T-cell (primary cell): ENCODE results near the gene LTBP3. TPM values are rescaled to one million over a fixed set of nuclear protein-coding genes. Genes with fewer than 3 reads are reported as not detected.

ENCODE experiments used
- ATAC-seq, 4 experiments: fragments of 200-7000 bp in 3 of 4; fragments of 150-1000 bp in 1 of 4; cut with Tn5 transposase; replicated peaks in 1 of 4; 1 replicate in 3 of 4; 2 replicates in 1 of 4; pipeline ENCODE4 v1.10.0; 2021; ENCODE audit warnings: moderate library complexity in 3 of 4, mild to moderate bottlenecking in 2 of 4, moderate number of reproducible peaks in 1 of 4
- CTCF ChIA-PET, 2 donors: fragments of 300-600 bp; sonication (Branson Sonifier 250); formaldehyde crosslinking; loops; one replicate each; lab custom pipeline; 2022; ENCODE audit warnings: antibody characterized with exemption in 2 of 2; lab: Charles Lee
- POLR2A ChIA-PET, 2 donors: fragments of 300-600 bp; sonication (Branson Sonifier 250); formaldehyde crosslinking; loops; one replicate each; lab custom pipeline; 2022; ENCODE audit warnings: antibody characterized with exemption in 2 of 2; lab: Charles Lee
- DNase-seq, 35 experiments: peaks; one replicate each; pipeline versions ENCODE4 v3.0.0 to v3.0.0-alpha.2; 2013 to 2023
- H3K27ac ChIP-seq: one replicate; pipeline ENCODE4 v1.5.1; 2013; ENCODE audit warnings: low read length
- H3K27me3 ChIP-seq, 2 experiments: replicated peaks in 1 of 2; 1 replicate in 1 of 2; 2 replicates in 1 of 2; pipeline versions ENCODE4 v1.6.1 to v1.7.0; 2013; ENCODE audit warnings: low read length in 1 of 2, mixed read lengths in 1 of 2; ENCODE audit not compliant: control insufficient read depth in 2 of 2, insufficient read depth in 2 of 2; ENCODE audit errors: extremely low read depth in 1 of 2
- H3K36me3 ChIP-seq, 2 donors: 1 replicate in 1 of 2; 2 replicates in 1 of 2; pipeline versions ENCODE4 v1.6.1 to v1.7.0; 2013; ENCODE audit warnings: low read length in 1 of 2; ENCODE audit not compliant: control insufficient read depth in 2 of 2, insufficient read depth in 1 of 2; ENCODE audit errors: extremely low read depth in 1 of 2
- H3K4me1 ChIP-seq, 2 experiments: 1 replicate in 1 of 2; 2 replicates in 1 of 2; pipeline versions ENCODE4 v1.6.1 to v1.7.0; 2013; ENCODE audit warnings: low read length in 2 of 2, mixed read lengths in 1 of 2; ENCODE audit not compliant: insufficient read depth in 2 of 2, control insufficient read depth in 1 of 2; ENCODE audit errors: extremely low read depth in 1 of 2
- H3K4me3 ChIP-seq, 2 donors: 1 replicate in 1 of 2; 2 replicates in 1 of 2; pipeline versions ENCODE4 v1.5.1 to v1.7.0; 2013; ENCODE audit warnings: mild to moderate bottlenecking in 2 of 2, low read length in 1 of 2, moderate library complexity in 1 of 2; ENCODE audit not compliant: control insufficient read depth in 1 of 2; ENCODE audit errors: extremely low read depth in 1 of 2
- H3K9me3 ChIP-seq: 2 replicates; pipeline ENCODE4 v1.7.0; 2013
- H3K27ac Mint-ChIP-seq, 2 donors: one replicate each; pipeline ENCODE4 v1.8.0; 2020 to 2021; ENCODE audit warnings: mild to moderate bottlenecking in 2 of 2, mixed read lengths in 2 of 2
- H3K27me3 Mint-ChIP-seq, 2 donors: one replicate each; pipeline ENCODE4 v1.8.0; 2021 to 2022; ENCODE audit warnings: mixed read lengths in 2 of 2
- H3K36me3 Mint-ChIP-seq: one replicate; pipeline ENCODE4 v1.8.0; 2021; ENCODE audit warnings: mixed read lengths
- H3K4me1 Mint-ChIP-seq, 3 donors: one replicate each; pipeline ENCODE4 v1.8.0; 2020 to 2022; ENCODE audit warnings: mixed read lengths in 3 of 3, mild to moderate bottlenecking in 1 of 3
- H3K4me3 Mint-ChIP-seq, 3 donors: one replicate each; pipeline ENCODE4 v1.8.0; 2020 to 2022; ENCODE audit warnings: mild to moderate bottlenecking in 3 of 3, mixed read lengths in 3 of 3, moderate library complexity in 3 of 3
- H3K9me3 Mint-ChIP-seq, 3 donors: one replicate each; pipeline ENCODE4 v1.8.0; 2020 to 2022; ENCODE audit warnings: mixed read lengths in 3 of 3
- WGBS: methylation state at CpG from one replicate; pipeline ENCODE4 v1.1.5; 2013; ENCODE audit warnings: missing lambda C conversion rate; ENCODE audit not compliant: insufficient coverage; 5-methylcytosine and 5-hydroxymethylcytosine counted together
- total RNA-seq, 35 experiments: library from RNA in 6 of 35; stranded (reverse) in 6 of 35; fragments of 120-200 nt in 1 of 35; gene quantifications; one replicate each; pipeline versions ENCODE4 v1.2.1 to v1.2.4 and lab custom pipeline; 2013 to 2026

Gene LTBP3
- total RNA-seq, 5 donors from 2014 or later (not counting 1 experiment from before 2014, with no cell fraction given), result 200 to 364 (median 284) TPM

DNA sequence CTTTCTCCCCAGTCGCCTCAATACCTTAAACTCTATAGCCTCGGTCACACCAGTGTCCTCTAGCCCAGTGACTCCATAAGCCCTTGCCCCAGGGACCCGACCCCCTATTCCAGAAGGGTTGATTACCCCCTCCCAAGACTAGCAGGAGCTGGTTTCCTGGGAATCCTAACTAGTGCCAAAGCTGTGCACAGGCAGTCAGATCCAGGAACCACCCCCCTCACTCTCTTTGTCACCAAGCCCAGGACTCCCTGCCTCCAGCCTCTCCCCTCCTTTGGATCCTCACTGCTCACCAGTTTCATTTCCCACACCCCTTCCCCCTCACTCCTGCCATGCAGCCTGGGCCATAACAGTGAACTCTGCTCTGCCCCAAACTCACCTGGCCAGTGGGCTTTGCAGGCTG, 9.8 kb downstream of the LTBP3 start:
- H3K27ac ChIP-seq, result peak overlapping the region; percentile 34

GRCh38 chr11:65547446-65548125, 10.6 kb downstream of the LTBP3 start:
- Histone ChIP-seq H3K36me3 (peaks cover 3 to 21% of the 10 kb centered on the region in 2 donors), H3K4me3 (peak overlapping the region in 1 of 2 donors; percentile 43), H3K4me1 (peaks cover 12 to 56% of the 10 kb centered on the region in 2 experiments), H3K9me3 (no peaks in the 10 kb centered on the region), H3K27ac (peak overlapping the region; percentile 63), H3K27me3 (no peaks in the 10 kb centered on the region)
- 63% methylated on average over 45 of the region's 52 CpGs for WGBS
- DNase-seq (peak in 13 of 35 experiments; percentile 25 to 71 (median 43)), ATAC-seq (peak in 1 of 4 experiments; percentile 3)
- H3K9me3 Mint-ChIP-seq, result no peaks in the 10 kb centered on the region
- H3K27ac Mint-ChIP-seq, result peak overlapping the region; percentile 93
- POLR2A ChIA-PET, result no interaction called here
- CTCF ChIA-PET, result interaction anchor here in 1 of 2 donors (0.8 kb wide), 2 partner anchors 18 to 232 kb away, joined by 3 to 4 read pairs; no protein-coding TSS in a partner anchor
- peaks cover 18% of the 10 kb centered on the region for H3K36me3 Mint-ChIP-seq
- H3K27me3 Mint-ChIP-seq, result no peaks in the 10 kb centered on the region
- H3K4me3 Mint-ChIP-seq, result peak overlapping the region; percentile 45 to 79 (median 78)
- H3K4me1 Mint-ChIP-seq, result peaks cover 50 to 71% (median 61%) of the 10 kb centered on the region in 3 donors

More for the DNA sequence above, 9.8 kb downstream of the LTBP3 start:
- DNase-seq (no peak), ATAC-seq (no peak)
- peaks cover 3 to 21% of the 10 kb centered on the region in 2 donors for H3K36me3 ChIP-seq
- H3K4me1 ChIP-seq, result peaks cover 17 to 64% of the 10 kb centered on the region in 2 experiments
- peak overlapping the region in 2 of 3 donors; percentile 45 to 79 for H3K4me3 Mint-ChIP-seq
- H3K27me3 ChIP-seq, result no peaks in the 10 kb centered on the region
- no peak overlapping the region for H3K4me3 ChIP-seq
- peak overlapping the region; percentile 84 to 85 for H3K27ac Mint-ChIP-seq
- WGBS, result 86% methylated on average over 3 of the region's 3 CpGs
- H3K36me3 Mint-ChIP-seq, result peaks cover 16% of the 10 kb centered on the region
- no peaks in the 10 kb centered on the region for H3K9me3 Mint-ChIP-seq
- ChIA-PET CTCF (interaction anchor here in 1 of 2 donors (0.5 kb wide), 1 partner anchor 172 kb away, joined by 4 read pairs; no protein-coding TSS in a partner anchor), POLR2A (no interaction called here)
- H3K27me3 Mint-ChIP-seq, result no peaks in the 10 kb centered on the region
- H3K4me1 Mint-ChIP-seq, result peaks cover 57 to 76% (median 69%) of the 10 kb centered on the region in 3 donors
- H3K9me3 ChIP-seq, result no peaks in the 10 kb centered on the region

GRCh38 chr11:65546217-65546958, 11.8 kb downstream of the LTBP3 start:
- Histone ChIP-seq H3K4me1 (peaks cover 11 to 51% of the 10 kb centered on the region in 2 experiments), H3K36me3 (peaks cover 2 to 17% of the 10 kb centered on the region in 2 donors), H3K4me3 (peak overlapping the region; percentile 43 to 52), H3K27ac (peak overlapping the region; percentile 76), H3K9me3 (no peaks in the 10 kb centered on the region), H3K27me3 (no peaks in the 10 kb centered on the region)
- H3K36me3 Mint-ChIP-seq, result peaks cover 12% of the 10 kb centered on the region
- peak overlapping the region; percentile 93 to 95 for H3K27ac Mint-ChIP-seq
- CTCF ChIA-PET, result interaction anchor here in 1 of 2 donors (0.6 to 0.8 kb wide), 5 partner anchors 18 to 804 kb away, joined by 3 to 4 read pairs (median 3); no protein-coding TSS in a partner anchor
- H3K4me1 Mint-ChIP-seq, result peaks cover 44 to 66% (median 58%) of the 10 kb centered on the region in 3 donors
- POLR2A ChIA-PET, result interaction anchor here (0.5 to 0.7 kb wide), 5 partner anchors 24 to 48 kb away, joined by 3 to 5 read pairs (median 4); partner anchors contain the start of genes EHBP1L1 (in 2 of the 2), MALAT1 (in 1 of the 2) and ZNRD2 (in 1 of the 2)
- H3K4me3 Mint-ChIP-seq, result peak overlapping the region; percentile 77 to 79 (median 78)
- WGBS, result 2% methylated on average over 53 of the region's 64 CpGs
- no peaks in the 10 kb centered on the region for H3K27me3 Mint-ChIP-seq
- DNase-seq (peak; percentile 91 to 99 (median 96)), ATAC-seq (peak; percentile 83 to 88 (median 84))
- H3K9me3 Mint-ChIP-seq, result no peaks in the 10 kb centered on the region

GRCh38 chr11:65545853-65546216, 12.3 kb downstream of the LTBP3 start:
- H3K4me3 ChIP-seq, result no peak overlapping the region
- CTCF ChIA-PET, result interaction anchor here (0.5 to 0.8 kb wide), 3 partner anchors 18 to 805 kb away, joined by 3 to 6 read pairs (median 3); no protein-coding TSS in a partner anchor
- H3K27me3 ChIP-seq, result no peaks in the 10 kb centered on the region
- H3K27ac Mint-ChIP-seq, result peak overlapping the region; percentile 93 to 95
- peaks cover 10% of the 10 kb centered on the region for H3K36me3 Mint-ChIP-seq
- H3K27ac ChIP-seq, result peak overlapping the region; percentile 76
- no peaks in the 10 kb centered on the region for H3K9me3 Mint-ChIP-seq
- no CpG with 5 or more reads among the region's 4 CpGs for WGBS
- DNase-seq (no peak), ATAC-seq (no peak)
- no peaks in the 10 kb centered on the region for H3K27me3 Mint-ChIP-seq
- POLR2A ChIA-PET, result no interaction called here
- H3K4me1 Mint-ChIP-seq, result peaks cover 47 to 66% (median 58%) of the 10 kb centered on the region in 3 donors
- peaks cover 0 to 11% of the 10 kb centered on the region in 2 donors for H3K36me3 ChIP-seq
- H3K4me3 Mint-ChIP-seq, result peak overlapping the region; percentile 57 to 79 (median 78)
- no peaks in the 10 kb centered on the region for H3K9me3 ChIP-seq
- peaks cover 16 to 51% of the 10 kb centered on the region in 2 experiments for H3K4me1 ChIP-seq

DNA sequence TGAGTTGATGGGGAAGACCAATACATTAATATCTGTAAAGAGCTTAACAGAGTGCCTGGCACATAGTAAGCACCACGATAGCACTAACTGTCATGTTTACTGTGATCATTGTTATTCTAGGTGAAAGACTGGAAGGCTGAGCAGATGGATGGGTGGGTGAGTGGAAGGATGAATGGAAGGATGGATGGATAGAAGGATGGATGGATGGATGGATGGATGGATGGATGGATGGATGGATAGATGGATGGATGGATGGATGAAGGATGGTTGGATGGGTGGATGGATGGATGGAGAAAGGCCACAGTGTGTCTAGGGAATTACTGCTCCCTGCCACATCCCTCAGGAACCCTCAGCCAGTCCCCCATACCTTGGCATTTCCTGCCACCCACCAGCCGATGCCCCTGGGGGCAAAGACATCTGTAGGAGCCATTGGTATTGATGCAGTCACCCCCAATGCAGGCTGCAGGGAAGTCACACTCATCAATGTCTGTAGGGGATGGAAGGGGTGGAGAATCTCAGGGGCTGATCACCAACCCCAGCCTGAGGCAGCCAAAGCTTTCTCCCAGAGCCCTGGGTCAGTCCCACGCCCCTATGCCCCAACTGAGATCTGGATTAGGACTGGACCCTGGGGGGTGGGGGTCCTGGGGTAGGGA, 15.3 kb downstream of the LTBP3 start:
- Histone ChIP-seq H3K27ac (no peak overlapping the region), H3K9me3 (no peaks in the 10 kb centered on the region), H3K4me3 (no peak overlapping the region), H3K4me1 (peaks cover 10 to 44% of the 10 kb centered on the region in 2 experiments), H3K36me3 (peaks cover 5 to 9% of the 10 kb centered on the region in 2 donors), H3K27me3 (no peaks in the 10 kb centered on the region)
- no peaks in the 10 kb centered on the region for H3K27me3 Mint-ChIP-seq
- peak overlapping the region; percentile 9 to 24 for H3K27ac Mint-ChIP-seq
- POLR2A ChIA-PET, result interaction anchor here in 1 of 2 donors (0.6 kb wide), 1 partner anchor 42 kb away, joined by 6 read pairs; no protein-coding TSS in a partner anchor
- H3K4me3 Mint-ChIP-seq, result no peak overlapping the region
- WGBS, result 100% methylated on average over 1 of the region's 3 CpGs
- H3K9me3 Mint-ChIP-seq, result no peaks in the 10 kb centered on the region
- CTCF ChIA-PET, result interaction anchor here in 1 of 2 donors (1.9 kb wide), 1 partner anchor 33 kb away, joined by 5 read pairs; the partner anchor contains the start of gene EHBP1L1
- H3K4me1 Mint-ChIP-seq, result peaks cover 32 to 48% (median 43%) of the 10 kb centered on the region in 3 donors
- H3K36me3 Mint-ChIP-seq, result peaks cover 3% of the 10 kb centered on the region
- ATAC-seq (no peak), DNase-seq (no peak)
